A673 (cell line): ENCODE data around the gene THAP4.

Experiments used
- EZH2 ChIP-seq: fragments of 200-600 bp; sonication (generic); IDR thresholded peaks from 2 replicates; pipeline ENCODE4 v1.6.1; 2017; ENCODE audit warnings: borderline replicate concordance, low read depth, mild to moderate bottlenecking, mixed read lengths, antibody characterized with exemption, low read length; ENCODE audit not compliant: poor library complexity, severe bottlenecking
- TF ChIP-seq, protein P1 (sequence below): fragments of 300-800, 200-600 bp; sonication (generic); conservative IDR thresholded peaks from 2 replicates; pipeline ENCODE4 v1.5.1; 2017; ENCODE audit warnings: low read depth, mild to moderate bottlenecking, antibody characterized with exemption, low read length, moderate library complexity, mixed read lengths

DNA sequence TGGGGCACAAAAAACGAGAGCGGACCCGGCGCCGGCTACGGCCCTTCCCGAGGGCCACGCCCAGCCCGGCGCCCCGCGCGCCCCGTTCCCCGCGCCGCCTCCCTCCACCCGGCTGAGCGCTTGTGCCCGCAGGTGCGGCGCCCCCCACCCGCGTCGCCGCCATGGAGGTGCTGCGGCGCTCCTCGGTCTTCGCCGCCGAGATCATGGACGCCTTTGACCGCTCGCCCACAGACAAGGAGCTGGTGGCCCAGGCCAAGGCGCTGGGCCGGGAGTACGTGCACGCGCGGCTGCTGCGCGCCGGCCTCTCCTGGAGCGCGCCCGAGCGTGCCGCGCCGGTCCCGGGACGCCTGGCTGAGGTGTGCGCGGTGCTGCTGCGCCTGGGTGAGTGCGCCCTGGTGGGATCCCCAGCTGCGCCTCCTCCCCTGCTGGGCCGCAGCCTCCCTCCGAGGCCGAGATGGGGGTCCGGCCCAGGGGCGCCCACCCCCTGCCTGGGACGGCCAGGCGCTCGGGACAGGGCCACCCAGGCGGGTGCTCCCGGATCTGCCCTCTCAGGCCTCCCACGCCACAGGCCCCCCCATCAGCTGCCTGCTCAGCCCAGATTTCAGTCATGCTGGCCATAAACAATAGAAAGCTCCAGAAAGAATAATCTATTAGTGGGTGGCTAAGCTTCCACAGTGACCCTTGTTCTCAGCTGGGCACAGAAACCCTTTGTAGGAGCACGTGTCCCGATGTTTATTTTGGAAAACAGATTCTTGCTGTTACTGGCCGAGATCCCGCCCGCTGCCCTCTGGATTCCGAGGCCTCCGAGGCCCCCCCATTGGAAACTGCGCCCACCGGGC is 77.4 kb downstream of the THAP4 start:
- TF ChIP-seq, protein P1, sequence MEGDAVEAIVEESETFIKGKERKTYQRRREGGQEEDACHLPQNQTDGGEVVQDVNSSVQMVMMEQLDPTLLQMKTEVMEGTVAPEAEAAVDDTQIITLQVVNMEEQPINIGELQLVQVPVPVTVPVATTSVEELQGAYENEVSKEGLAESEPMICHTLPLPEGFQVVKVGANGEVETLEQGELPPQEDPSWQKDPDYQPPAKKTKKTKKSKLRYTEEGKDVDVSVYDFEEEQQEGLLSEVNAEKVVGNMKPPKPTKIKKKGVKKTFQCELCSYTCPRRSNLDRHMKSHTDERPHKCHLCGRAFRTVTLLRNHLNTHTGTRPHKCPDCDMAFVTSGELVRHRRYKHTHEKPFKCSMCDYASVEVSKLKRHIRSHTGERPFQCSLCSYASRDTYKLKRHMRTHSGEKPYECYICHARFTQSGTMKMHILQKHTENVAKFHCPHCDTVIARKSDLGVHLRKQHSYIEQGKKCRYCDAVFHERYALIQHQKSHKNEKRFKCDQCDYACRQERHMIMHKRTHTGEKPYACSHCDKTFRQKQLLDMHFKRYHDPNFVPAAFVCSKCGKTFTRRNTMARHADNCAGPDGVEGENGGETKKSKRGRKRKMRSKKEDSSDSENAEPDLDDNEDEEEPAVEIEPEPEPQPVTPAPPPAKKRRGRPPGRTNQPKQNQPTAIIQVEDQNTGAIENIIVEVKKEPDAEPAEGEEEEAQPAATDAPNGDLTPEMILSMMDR: no peak
- no peak for TF ChIP-seq EZH2
